Hepatocyte (in vitro differentiated cells): Measurements from ENCODE around the gene GRAMD1A.
"Not testable (repeated sequence)": the region's sequence is repeated elsewhere in the genome, so short reads cannot be mapped to it uniquely, and the experiment has no call there.

Experiments
- EZH2 ChIP-seq: fragments of 200-600 bp; sonication (generic); IDR thresholded peaks from 2 replicates; pipeline ENCODE4 v1.6.1; 2016; ENCODE audit warnings: antibody characterized with exemption, mild to moderate bottlenecking, borderline replicate concordance
- TF ChIP-seq, protein P1 (sequence below): fragments of 200-600 bp; sonication (generic); IDR thresholded peaks from 2 replicates; pipeline ENCODE4 v1.5.1; 2016; ENCODE audit warnings: antibody characterized with exemption, mild to moderate bottlenecking; ENCODE audit not compliant: poor library complexity

GRCh38 chr19:35014774-35015173 is 14.7 kb downstream of the GRAMD1A start:
- TF ChIP-seq, protein P1, sequence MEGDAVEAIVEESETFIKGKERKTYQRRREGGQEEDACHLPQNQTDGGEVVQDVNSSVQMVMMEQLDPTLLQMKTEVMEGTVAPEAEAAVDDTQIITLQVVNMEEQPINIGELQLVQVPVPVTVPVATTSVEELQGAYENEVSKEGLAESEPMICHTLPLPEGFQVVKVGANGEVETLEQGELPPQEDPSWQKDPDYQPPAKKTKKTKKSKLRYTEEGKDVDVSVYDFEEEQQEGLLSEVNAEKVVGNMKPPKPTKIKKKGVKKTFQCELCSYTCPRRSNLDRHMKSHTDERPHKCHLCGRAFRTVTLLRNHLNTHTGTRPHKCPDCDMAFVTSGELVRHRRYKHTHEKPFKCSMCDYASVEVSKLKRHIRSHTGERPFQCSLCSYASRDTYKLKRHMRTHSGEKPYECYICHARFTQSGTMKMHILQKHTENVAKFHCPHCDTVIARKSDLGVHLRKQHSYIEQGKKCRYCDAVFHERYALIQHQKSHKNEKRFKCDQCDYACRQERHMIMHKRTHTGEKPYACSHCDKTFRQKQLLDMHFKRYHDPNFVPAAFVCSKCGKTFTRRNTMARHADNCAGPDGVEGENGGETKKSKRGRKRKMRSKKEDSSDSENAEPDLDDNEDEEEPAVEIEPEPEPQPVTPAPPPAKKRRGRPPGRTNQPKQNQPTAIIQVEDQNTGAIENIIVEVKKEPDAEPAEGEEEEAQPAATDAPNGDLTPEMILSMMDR: not testable (repeated sequence)
- not testable (repeated sequence) for TF ChIP-seq EZH2
